GM19452 (cell line): Measurements from ENCODE around the gene RBMS1.

Source experiments
- ATAC-seq: cut with Tn5 transposase; IDR thresholded peaks from one replicate; pipeline ENCODE4 v1.9.1; 2021; ENCODE audit not compliant: unreplicated experiment

The RBMS1 gene

GRCh38 chr2:160232905-160233475 is 260.6 kb downstream of the RBMS1 start:
- ATAC-seq, result no peak

- no peak for ATAC-seq
Measured at GRCh38 chr2:160229591-160229990, 264.0 kb downstream of the RBMS1 start.

- ATAC-seq, result no peak
Measured at GRCh38 chr2:160228141-160228917, 265.3 kb downstream of the RBMS1 start.

- ATAC-seq, result no peak
Measured at GRCh38 chr2:160227293-160227915, 266.2 kb downstream of the RBMS1 start.

- ATAC-seq, result no peak
Measured at GRCh38 chr2:160226367-160226766, 267.2 kb downstream of the RBMS1 start.

GRCh38 chr2:160225722-160226121 is 267.9 kb downstream of the RBMS1 start:
- no peak for ATAC-seq

GRCh38 chr2:160224507-160224906 is 269.1 kb downstream of the RBMS1 start:
- peak; percentile 13 for ATAC-seq

GRCh38 chr2:160224060-160224459 is 269.5 kb downstream of the RBMS1 start:
- peak; percentile 93 for ATAC-seq

- ATAC-seq, result peak; percentile 0
Measured at GRCh38 chr2:160223560-160223959, 270.0 kb downstream of the RBMS1 start.

- ATAC-seq, result no peak
Measured at GRCh38 chr2:160222546-160223283, 270.9 kb downstream of the RBMS1 start.
